ENCODE data around the gene SMAD9. TPM values are rescaled to one million over a fixed set of nuclear protein-coding genes. Genes with fewer than 3 reads are reported as not detected.

SMAD9 gene
- total RNA-seq, 2 experiments from 2014 or later, result 10.3 to 10.8 TPM

- Histone ChIP-seq H3K9me3 (ENCODE audit: low read length) (no peaks in the 10 kb centered on the region), H3K36me3 (ENCODE audit: insufficient read depth, low read length) (peaks cover 19% of the 10 kb centered on the region; the same call in 1 of the 2 replicates), H3K4me2 (ENCODE audit: low read length) (no peak overlapping the region), H3K27ac (ENCODE audit: low read depth, low read length, poor library complexity, severe bottlenecking) (no peak overlapping the region), H3K9me2 (ENCODE audit: insufficient read depth, low read length) (no peaks in the 10 kb centered on the region), H2AFZ (ENCODE audit: low read length) (no peak overlapping the region), H3K4me3 (ENCODE audit: low read depth, low read length, poor library complexity, severe bottlenecking) (no peak overlapping the region), H3K79me2 (ENCODE audit: insufficient read depth, low read depth, low read length) (no peaks in the 10 kb centered on the region), H4K20me1 (ENCODE audit: insufficient read depth, low read length) (no peaks in the 10 kb centered on the region), H3K4me1 (ENCODE audit: insufficient read depth, low read length, poor library complexity, severe bottlenecking) (no peaks in the 10 kb centered on the region)
- POLR2A ChIA-PET, result interaction anchor here (0.5 to 1.5 kb wide), 3 partner anchors 9 to 1735 kb away, joined by 3 to 5 read pairs (median 4); no protein-coding TSS in a partner anchor
- CTCF ChIA-PET (ENCODE audit: unreplicated experiment), result no interaction called here
- TF ChIP-seq, protein P1, sequence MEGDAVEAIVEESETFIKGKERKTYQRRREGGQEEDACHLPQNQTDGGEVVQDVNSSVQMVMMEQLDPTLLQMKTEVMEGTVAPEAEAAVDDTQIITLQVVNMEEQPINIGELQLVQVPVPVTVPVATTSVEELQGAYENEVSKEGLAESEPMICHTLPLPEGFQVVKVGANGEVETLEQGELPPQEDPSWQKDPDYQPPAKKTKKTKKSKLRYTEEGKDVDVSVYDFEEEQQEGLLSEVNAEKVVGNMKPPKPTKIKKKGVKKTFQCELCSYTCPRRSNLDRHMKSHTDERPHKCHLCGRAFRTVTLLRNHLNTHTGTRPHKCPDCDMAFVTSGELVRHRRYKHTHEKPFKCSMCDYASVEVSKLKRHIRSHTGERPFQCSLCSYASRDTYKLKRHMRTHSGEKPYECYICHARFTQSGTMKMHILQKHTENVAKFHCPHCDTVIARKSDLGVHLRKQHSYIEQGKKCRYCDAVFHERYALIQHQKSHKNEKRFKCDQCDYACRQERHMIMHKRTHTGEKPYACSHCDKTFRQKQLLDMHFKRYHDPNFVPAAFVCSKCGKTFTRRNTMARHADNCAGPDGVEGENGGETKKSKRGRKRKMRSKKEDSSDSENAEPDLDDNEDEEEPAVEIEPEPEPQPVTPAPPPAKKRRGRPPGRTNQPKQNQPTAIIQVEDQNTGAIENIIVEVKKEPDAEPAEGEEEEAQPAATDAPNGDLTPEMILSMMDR (conservative IDR thresholded peaks at IDR 0.05; ENCODE audit: low read length), result no peak
- TF ChIP-seq EZH2phosphoT487 (IDR thresholded peaks at IDR 0.05; ENCODE audit: borderline replicate concordance, low read depth, low read length), result no peak
- DNase-seq (ENCODE audit: low spot score), result no peak
- no TSS peak for BruUV-seq (replicated peaks)
- intact Hi-C loops (cut with micrococcal nuclease; ENCODE audit: unreplicated experiment), result no loop called here
These were observed 47.4 kb downstream of the SMAD9 start for GRCh38 chr13:36872621-36873020.

DNA sequence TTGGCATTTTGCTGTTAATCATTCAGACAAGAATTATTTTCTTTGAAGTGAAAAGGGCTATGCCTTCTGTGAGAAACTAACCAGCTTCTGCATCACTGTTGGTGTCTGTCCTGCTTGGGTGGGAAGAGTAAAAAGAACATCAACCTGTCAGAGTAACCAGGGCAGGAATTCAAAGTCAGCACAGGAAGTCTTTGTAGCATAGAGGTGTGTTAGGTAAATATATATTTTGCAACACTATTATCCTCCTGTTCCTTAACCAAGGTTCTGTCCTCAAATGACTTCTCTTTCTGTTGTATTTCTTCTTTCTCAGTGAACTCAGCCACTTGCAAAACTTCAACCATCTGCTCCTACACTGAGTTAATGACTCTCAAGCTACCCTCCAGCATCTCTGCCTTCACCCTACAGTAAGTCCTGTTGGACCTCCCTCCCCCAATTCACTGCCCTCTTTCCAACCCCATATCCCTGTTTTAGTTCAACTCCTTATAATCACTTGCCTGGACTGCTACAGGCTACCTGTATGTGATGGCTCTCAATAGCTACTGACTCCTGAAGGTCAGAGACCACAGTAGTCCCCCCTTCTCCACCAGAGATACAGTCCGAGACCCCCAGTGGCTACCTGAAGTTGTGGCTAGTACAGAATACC, 49.9 kb downstream of the SMAD9 start:
- Histone ChIP-seq H3K27ac (ENCODE audit: low read depth, low read length, poor library complexity, severe bottlenecking) (no peak overlapping the region), H3K79me2 (ENCODE audit: insufficient read depth, low read depth, low read length) (no peaks in the 10 kb centered on the region), H3K4me1 (ENCODE audit: insufficient read depth, low read length, poor library complexity, severe bottlenecking) (no peaks in the 10 kb centered on the region), H2AFZ (ENCODE audit: low read length) (no peak overlapping the region), H4K20me1 (ENCODE audit: insufficient read depth, low read length) (no peaks in the 10 kb centered on the region), H3K36me3 (ENCODE audit: insufficient read depth, low read length) (peaks cover 33% of the 10 kb centered on the region), H3K4me2 (ENCODE audit: low read length) (no peak overlapping the region), H3K4me3 (ENCODE audit: low read depth, low read length, poor library complexity, severe bottlenecking) (no peak overlapping the region), H3K9me2 (ENCODE audit: insufficient read depth, low read length) (no peaks in the 10 kb centered on the region), H3K9me3 (ENCODE audit: low read length) (no peaks in the 10 kb centered on the region)
- intact Hi-C loops (cut with micrococcal nuclease; ENCODE audit: unreplicated experiment), result no loop called here
- no peak for TF ChIP-seq EZH2phosphoT487 (IDR thresholded peaks at IDR 0.05; ENCODE audit: borderline replicate concordance, low read depth, low read length)
- TF ChIP-seq, protein P1 (conservative IDR thresholded peaks at IDR 0.05; ENCODE audit: low read length), result no peak
- no peak for DNase-seq (ENCODE audit: low spot score)
- CTCF ChIA-PET (ENCODE audit: unreplicated experiment), result no interaction called here
- no TSS peak for BruUV-seq (replicated peaks)
- POLR2A ChIA-PET, result interaction anchor here (0.7 to 1.0 kb wide), 3 partner anchors 21 to 77 kb away, joined by 3 to 4 read pairs (median 3); no protein-coding TSS in a partner anchor

DNA sequence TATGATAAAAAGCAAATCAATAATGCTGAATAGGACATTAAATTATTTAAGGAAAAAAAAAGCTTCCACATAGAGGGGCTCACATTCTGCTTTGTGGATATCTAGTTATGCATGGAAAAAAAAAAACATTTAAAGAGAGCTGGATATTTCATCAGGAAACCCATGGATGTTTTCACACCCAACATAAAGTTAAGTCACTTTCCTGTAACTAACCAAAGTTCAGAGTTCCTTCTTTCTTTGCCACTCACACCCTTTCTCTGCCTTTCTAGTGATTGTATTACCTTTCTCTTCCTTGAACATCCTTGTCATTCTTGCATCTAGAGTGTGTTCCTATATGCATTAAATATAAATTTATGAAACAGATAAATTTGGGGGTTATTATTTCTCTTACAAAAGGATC, 53.8 kb downstream of the SMAD9 start:
- TF ChIP-seq, protein P1 (conservative IDR thresholded peaks at IDR 0.05; ENCODE audit: low read length), result no peak
- no peak for TF ChIP-seq EZH2phosphoT487 (IDR thresholded peaks at IDR 0.05; ENCODE audit: borderline replicate concordance, low read depth, low read length)
- POLR2A ChIA-PET, result interaction anchor here (0.6 to 1.3 kb wide), 4 partner anchors 15 to 105 kb away, joined by 3 read pairs; no protein-coding TSS in a partner anchor
- no TSS peak for BruUV-seq (replicated peaks)
- no peak overlapping the region for H2AFZ ChIP-seq (ENCODE audit: low read length)
- no peak overlapping the region for H3K4me3 ChIP-seq (ENCODE audit: low read depth, low read length, poor library complexity, severe bottlenecking)
- peaks cover 47% of the 10 kb centered on the region for H3K36me3 ChIP-seq (ENCODE audit: insufficient read depth, low read length)
- H4K20me1 ChIP-seq (ENCODE audit: insufficient read depth, low read length), result no peaks in the 10 kb centered on the region
- CTCF ChIA-PET (ENCODE audit: unreplicated experiment), result interaction anchor here (0.6 kb wide), 1 partner anchor 57 kb away, joined by 3 read pairs; no protein-coding TSS in a partner anchor
- H3K79me2 ChIP-seq (ENCODE audit: insufficient read depth, low read depth, low read length), result no peaks in the 10 kb centered on the region
- H3K9me3 ChIP-seq (ENCODE audit: low read length), result no peaks in the 10 kb centered on the region
- intact Hi-C loops (cut with micrococcal nuclease; ENCODE audit: unreplicated experiment), result no loop called here
- no peak for DNase-seq (ENCODE audit: low spot score)
- no peaks in the 10 kb centered on the region for H3K4me1 ChIP-seq (ENCODE audit: insufficient read depth, low read length, poor library complexity, severe bottlenecking)
- no peak overlapping the region for H3K27ac ChIP-seq (ENCODE audit: low read depth, low read length, poor library complexity, severe bottlenecking)
- no peaks in the 10 kb centered on the region for H3K9me2 ChIP-seq (ENCODE audit: insufficient read depth, low read length)
- no peak overlapping the region for H3K4me2 ChIP-seq (ENCODE audit: low read length)
